ENCODE data around the gene EVC. TPM values are rescaled to one million over a fixed set of nuclear protein-coding genes. Genes with fewer than 3 reads are reported as not detected.

EVC gene
- total RNA-seq, 1 donor from 2014 or later = 9.5 TPM

DNA sequence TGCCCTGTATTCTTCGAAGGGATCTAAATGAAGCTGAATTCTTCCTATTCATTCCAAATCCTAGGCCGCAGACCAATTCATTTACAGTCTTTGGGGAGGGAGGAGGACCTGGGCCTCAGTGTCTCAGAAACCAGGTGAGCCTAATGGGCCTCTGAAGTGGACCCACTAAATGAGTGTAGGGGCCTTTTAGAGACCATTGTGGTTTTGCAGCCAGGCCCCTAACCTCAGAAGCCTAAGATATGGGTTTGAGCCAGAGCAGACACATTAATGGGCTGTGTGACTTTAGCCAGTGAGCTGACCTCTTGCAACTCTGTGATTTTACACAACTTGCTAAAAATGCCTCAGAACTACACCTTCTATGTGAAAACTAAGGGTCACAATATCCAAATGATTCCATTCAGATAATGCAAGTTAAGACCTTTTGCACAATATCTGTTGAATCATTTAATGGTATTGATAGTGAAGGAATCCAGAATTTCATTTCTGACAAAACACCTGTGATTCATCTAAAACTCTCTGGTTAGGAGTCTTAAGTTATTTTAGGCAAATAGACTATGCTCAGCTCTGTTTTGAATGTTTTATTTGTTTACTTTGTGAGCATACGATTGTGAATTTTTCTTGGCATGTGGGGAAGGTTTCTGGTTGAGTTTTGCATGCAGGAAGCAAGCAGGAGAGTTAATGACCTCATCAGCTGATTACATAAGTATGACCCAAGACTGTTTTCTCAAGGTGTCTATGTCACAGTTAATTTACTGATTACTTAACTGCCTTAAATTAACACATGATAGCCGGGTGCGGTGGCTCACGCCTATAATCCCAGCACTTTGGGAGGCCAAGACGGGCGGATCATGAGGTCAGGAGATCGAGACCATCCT is 75.0 kb downstream of the EVC start:
- no peaks in the 10 kb centered on the region for H3K27me3 ChIP-seq (ENCODE audit: control insufficient read depth, insufficient read depth, low read length)
- FAIRE-seq (no peak), DNase-seq (ENCODE audit: low read depth) (peak; percentile 97)
- H3K36me3 ChIP-seq (ENCODE audit: control insufficient read depth, insufficient read depth, low read length) = peaks cover 7% of the 10 kb centered on the region
- H3K4me3 ChIP-seq (ENCODE audit: low read depth, low read length) = no peak overlapping the region
- TF ChIP-seq, protein P1, sequence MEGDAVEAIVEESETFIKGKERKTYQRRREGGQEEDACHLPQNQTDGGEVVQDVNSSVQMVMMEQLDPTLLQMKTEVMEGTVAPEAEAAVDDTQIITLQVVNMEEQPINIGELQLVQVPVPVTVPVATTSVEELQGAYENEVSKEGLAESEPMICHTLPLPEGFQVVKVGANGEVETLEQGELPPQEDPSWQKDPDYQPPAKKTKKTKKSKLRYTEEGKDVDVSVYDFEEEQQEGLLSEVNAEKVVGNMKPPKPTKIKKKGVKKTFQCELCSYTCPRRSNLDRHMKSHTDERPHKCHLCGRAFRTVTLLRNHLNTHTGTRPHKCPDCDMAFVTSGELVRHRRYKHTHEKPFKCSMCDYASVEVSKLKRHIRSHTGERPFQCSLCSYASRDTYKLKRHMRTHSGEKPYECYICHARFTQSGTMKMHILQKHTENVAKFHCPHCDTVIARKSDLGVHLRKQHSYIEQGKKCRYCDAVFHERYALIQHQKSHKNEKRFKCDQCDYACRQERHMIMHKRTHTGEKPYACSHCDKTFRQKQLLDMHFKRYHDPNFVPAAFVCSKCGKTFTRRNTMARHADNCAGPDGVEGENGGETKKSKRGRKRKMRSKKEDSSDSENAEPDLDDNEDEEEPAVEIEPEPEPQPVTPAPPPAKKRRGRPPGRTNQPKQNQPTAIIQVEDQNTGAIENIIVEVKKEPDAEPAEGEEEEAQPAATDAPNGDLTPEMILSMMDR (IDR thresholded peaks at IDR 0.05; ENCODE audit: insufficient read depth, low read length, severe bottlenecking) = no peak

DNA sequence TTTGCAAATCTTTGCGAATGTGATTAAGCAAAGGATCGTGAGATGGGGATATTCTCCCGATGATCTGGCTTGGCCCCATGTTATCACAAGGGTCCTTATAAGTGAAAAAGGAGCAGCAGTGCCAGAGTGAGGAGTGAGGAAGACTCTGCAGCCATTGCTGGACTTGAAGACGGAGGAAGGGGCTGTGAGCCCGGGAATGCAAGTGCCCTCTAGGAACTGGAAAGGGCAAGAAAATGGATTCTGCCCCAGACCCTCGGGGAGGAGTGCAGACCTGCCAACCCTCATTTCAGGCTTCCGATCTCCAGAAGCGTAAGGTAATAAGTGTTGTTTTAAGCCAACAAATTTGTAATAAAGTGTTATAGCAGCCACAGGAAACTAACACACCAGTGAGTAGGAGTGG is 76.3 kb downstream of the EVC start:
- FAIRE-seq (no peak), DNase-seq (ENCODE audit: low read depth) (no peak)
- H3K27me3 ChIP-seq (ENCODE audit: control insufficient read depth, insufficient read depth, low read length) = no peaks in the 10 kb centered on the region
- TF ChIP-seq, protein P1 (IDR thresholded peaks at IDR 0.05; ENCODE audit: insufficient read depth, low read length, severe bottlenecking) = no peak
- H3K4me3 ChIP-seq (ENCODE audit: low read depth, low read length) = no peak overlapping the region
- H3K36me3 ChIP-seq (ENCODE audit: control insufficient read depth, insufficient read depth, low read length) = peaks cover 7% of the 10 kb centered on the region

DNA sequence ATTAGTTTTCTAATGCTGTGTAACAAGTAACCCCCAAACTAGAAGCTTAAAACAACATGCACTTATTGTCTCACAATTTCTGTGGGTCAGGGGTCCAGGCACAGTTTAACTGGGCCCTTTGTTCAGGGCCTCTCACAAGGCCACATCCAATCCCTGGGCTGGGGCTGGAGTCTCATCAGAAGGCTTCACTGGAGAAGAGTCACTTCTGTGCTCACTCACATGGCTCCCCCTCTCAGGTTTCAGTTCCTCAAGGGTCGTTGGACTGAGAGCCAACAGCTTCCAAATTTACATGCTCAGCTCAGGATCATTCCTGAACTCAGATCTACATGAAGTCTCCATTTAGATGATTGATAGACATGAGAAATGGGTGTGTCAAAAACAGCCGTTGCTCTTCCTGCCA is 77.1 kb downstream of the EVC start:
- H3K4me3 ChIP-seq (ENCODE audit: low read depth, low read length) = no peak overlapping the region
- H3K27me3 ChIP-seq (ENCODE audit: control insufficient read depth, insufficient read depth, low read length) = no peaks in the 10 kb centered on the region
- H3K36me3 ChIP-seq (ENCODE audit: control insufficient read depth, insufficient read depth, low read length) = peaks cover 7% of the 10 kb centered on the region
- FAIRE-seq (no peak), DNase-seq (ENCODE audit: low read depth) (no peak)
- TF ChIP-seq, protein P1 (IDR thresholded peaks at IDR 0.05; ENCODE audit: insufficient read depth, low read length, severe bottlenecking) = no peak

DNA sequence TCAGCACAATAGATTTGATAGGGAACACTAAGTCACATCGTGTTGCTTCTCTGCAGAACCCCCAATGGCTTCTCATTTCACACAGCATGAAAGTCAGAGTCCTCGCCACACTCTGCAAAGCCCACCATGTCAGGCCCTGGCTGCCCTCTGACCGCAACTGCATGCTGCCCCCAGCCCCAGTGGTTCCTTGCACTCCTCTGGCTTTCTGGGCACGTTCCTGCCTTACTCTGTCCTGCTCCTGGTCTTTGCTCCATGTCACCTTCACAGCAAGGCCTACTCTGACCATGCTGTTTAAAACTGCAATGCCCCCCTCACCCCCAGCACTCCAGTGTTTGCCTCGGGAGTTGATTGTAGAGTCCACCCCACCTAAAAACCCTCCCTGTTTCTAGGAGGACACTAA is 78.1 kb downstream of the EVC start:
- TF ChIP-seq, protein P1 (IDR thresholded peaks at IDR 0.05; ENCODE audit: insufficient read depth, low read length, severe bottlenecking) = no peak
- peak; percentile 13 for FAIRE-seq
- Histone ChIP-seq H3K27me3 (ENCODE audit: control insufficient read depth, insufficient read depth, low read length) (no peaks in the 10 kb centered on the region), H3K4me3 (ENCODE audit: low read depth, low read length) (no peak overlapping the region), H3K36me3 (ENCODE audit: control insufficient read depth, insufficient read depth, low read length) (peaks cover 8% of the 10 kb centered on the region)
- DNase-seq (ENCODE audit: low read depth) = no peak

DNA sequence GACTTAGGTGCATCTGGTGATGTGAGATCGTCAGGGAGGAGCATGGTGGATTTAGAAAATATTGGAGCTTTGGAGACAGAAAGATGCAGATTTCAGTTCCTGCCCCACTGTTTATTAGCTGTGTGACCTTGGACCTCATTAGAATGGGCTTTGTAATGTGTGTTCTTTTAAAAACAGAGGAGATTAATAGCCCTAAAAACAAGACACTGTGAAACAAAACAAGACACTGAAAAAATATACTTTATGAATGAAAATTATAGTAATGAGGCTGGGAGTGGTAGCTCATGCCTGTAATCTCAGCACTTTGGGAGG is 79.5 kb downstream of the EVC start:
- TF ChIP-seq, protein P1 (IDR thresholded peaks at IDR 0.05; ENCODE audit: insufficient read depth, low read length, severe bottlenecking) = no peak
- FAIRE-seq (no peak), DNase-seq (ENCODE audit: low read depth) (no peak)
- H3K4me3 ChIP-seq (ENCODE audit: low read depth, low read length) = no peak overlapping the region
- H3K27me3 ChIP-seq (ENCODE audit: control insufficient read depth, insufficient read depth, low read length) = no peaks in the 10 kb centered on the region
- H3K36me3 ChIP-seq (ENCODE audit: control insufficient read depth, insufficient read depth, low read length) = peaks cover 7% of the 10 kb centered on the region

DNA sequence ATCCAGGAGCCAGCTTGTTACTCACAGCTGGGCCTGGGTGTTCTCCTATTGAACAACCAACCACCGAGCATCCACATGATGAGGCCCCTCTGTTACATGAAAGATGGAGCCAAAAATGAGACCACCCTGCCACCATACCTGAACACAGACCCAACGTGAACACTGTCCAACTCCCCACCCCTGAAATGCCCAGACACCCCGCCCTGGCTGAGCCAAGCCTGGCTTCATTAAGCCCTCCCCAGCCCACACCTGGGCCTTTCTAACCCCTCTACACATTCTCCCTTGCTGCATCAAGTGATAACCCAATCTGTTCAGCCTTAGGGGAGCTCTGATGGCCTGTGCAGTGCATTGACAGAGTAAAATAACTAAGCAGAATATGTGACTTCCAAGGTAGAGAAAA is 80.7 kb downstream of the EVC start:
- TF ChIP-seq, protein P1 (IDR thresholded peaks at IDR 0.05; ENCODE audit: insufficient read depth, low read length, severe bottlenecking) = no peak
- H3K36me3 ChIP-seq (ENCODE audit: control insufficient read depth, insufficient read depth, low read length) = peaks cover 8% of the 10 kb centered on the region
- no peak for DNase-seq (ENCODE audit: low read depth)
- no peaks in the 10 kb centered on the region for H3K27me3 ChIP-seq (ENCODE audit: control insufficient read depth, insufficient read depth, low read length)
- H3K4me3 ChIP-seq (ENCODE audit: low read depth, low read length) = no peak overlapping the region
- no peak for FAIRE-seq
